GM12865 (cell line): ENCODE measurements around the gene ADGRE3.

Experiments
- DNase-seq: peaks from one replicate; pipeline ENCODE4 v3.0.0; 2010; ENCODE audit warnings: low read depth
- H3K4me3 ChIP-seq: 2 replicates; pipeline ENCODE4 v1.5.1; 2011; ENCODE audit warnings: mild to moderate bottlenecking, low read depth, low read length, control low read depth
- TF ChIP-seq, protein P1 (sequence below): IDR thresholded peaks from 2 replicates; pipeline ENCODE4 v1.5.1; 2011; ENCODE audit warnings: low read length, control low read depth, low read depth, inconsistent platforms; ENCODE audit not compliant: insufficient read depth; ENCODE audit errors: missing control alignments

Gene ADGRE3

DNA sequence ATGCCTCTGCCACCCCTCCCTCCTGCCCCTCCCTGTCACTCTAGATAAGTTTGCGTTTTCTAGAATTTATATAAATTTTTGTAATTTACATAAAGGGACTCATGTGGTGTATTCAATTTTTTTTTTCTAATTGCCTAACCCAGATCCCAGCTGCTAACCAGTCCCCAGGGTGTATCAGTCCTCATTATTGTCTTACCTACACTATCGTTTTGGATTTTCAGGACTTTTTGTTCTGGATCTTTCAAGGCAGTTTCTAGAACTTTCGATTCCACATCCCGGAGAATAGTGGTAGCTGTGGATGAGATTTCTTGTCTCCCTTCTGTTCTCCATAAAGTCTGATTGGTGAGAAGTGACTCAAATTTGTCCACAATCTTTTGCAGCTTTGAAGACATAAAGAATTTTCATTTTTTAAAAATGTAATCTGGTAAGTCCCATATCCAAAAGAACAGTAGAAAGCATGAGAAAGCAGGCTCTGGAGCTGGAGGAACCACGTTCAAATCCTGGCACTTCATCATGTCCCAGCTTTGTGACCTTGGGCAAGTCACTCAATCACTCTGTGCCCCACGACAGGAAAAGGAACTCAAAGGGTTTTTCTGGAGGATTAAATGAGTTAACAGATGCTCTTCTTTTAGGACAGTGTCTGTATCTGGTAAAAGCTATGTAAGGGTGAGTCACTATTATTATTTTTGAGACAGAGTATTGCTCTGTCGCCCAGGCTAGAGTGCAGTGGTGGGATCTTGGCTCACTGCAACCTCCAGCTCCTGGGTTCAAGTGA lies 19.7 kb downstream of the ADGRE3 start:
- DNase-seq: no peak
- H3K4me3 ChIP-seq: no peak overlapping the region
- TF ChIP-seq, protein P1, sequence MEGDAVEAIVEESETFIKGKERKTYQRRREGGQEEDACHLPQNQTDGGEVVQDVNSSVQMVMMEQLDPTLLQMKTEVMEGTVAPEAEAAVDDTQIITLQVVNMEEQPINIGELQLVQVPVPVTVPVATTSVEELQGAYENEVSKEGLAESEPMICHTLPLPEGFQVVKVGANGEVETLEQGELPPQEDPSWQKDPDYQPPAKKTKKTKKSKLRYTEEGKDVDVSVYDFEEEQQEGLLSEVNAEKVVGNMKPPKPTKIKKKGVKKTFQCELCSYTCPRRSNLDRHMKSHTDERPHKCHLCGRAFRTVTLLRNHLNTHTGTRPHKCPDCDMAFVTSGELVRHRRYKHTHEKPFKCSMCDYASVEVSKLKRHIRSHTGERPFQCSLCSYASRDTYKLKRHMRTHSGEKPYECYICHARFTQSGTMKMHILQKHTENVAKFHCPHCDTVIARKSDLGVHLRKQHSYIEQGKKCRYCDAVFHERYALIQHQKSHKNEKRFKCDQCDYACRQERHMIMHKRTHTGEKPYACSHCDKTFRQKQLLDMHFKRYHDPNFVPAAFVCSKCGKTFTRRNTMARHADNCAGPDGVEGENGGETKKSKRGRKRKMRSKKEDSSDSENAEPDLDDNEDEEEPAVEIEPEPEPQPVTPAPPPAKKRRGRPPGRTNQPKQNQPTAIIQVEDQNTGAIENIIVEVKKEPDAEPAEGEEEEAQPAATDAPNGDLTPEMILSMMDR: no peak

DNA sequence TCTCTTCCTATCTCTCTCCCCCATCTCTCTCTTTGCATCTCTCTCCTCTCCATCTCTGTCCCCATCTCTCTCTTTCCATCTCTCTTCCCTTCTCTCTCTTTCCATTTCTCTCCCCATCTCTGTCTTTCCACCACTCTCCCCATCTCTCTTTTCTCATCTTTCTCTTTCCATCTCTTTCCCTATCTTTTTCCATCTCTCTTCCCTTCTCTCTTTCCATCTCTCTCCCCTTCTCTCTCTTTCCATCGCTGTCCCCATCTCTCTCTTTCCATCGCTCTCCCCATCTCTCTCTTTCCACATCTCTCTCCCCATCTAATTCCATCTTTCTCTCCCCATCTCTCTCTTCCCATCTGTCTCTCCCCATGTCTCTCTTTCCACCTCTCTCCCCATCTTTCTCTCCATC lies 24.5 kb downstream of the ADGRE3 start:
- TF ChIP-seq, protein P1: no peak
- H3K4me3 ChIP-seq: no peak overlapping the region
- DNase-seq: no peak

DNA sequence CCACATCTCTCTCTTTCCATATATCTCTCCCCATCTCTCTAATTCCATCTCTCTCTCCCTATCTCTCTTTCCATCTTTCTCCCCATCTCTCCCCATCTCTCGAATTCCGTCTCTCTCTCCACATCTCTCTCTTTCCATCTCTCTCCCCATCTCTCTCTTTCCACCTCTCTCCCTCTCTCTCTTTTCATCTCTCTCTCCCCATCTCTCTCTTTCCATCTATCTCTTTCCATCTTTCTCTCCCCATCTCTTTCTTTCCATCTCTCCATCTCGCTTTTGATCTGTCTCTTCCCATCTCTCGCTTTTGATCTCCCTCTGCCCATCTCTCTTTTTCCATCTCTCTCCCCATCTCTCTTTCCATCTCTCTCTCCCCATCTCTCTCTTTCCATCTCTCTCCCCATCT lies 25.6 kb downstream of the ADGRE3 start:
- H3K4me3 ChIP-seq: no peak overlapping the region
- no peak for DNase-seq
- TF ChIP-seq, protein P1: no peak

DNA sequence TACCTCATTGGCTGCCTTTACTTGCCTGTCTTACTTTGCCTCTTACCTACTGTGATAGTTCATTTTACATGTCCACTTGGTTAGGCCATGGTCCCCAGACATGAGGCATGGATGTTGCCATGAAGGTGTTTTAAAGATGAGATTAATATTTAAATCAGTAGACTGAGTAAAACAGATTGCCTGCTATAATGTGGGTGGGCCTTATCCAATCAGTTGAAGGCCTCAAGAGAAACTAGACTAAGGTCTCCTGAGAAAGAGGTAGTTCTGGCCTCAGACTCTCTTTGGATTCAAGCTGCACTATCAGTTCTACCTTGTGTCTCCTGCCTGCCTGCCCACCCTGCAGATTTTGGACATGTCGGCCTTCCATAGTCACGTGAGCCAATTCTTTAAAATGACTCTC lies 26.1 kb downstream of the ADGRE3 start:
- no peak for DNase-seq
- TF ChIP-seq, protein P1: no peak
- no peak overlapping the region for H3K4me3 ChIP-seq

DNA sequence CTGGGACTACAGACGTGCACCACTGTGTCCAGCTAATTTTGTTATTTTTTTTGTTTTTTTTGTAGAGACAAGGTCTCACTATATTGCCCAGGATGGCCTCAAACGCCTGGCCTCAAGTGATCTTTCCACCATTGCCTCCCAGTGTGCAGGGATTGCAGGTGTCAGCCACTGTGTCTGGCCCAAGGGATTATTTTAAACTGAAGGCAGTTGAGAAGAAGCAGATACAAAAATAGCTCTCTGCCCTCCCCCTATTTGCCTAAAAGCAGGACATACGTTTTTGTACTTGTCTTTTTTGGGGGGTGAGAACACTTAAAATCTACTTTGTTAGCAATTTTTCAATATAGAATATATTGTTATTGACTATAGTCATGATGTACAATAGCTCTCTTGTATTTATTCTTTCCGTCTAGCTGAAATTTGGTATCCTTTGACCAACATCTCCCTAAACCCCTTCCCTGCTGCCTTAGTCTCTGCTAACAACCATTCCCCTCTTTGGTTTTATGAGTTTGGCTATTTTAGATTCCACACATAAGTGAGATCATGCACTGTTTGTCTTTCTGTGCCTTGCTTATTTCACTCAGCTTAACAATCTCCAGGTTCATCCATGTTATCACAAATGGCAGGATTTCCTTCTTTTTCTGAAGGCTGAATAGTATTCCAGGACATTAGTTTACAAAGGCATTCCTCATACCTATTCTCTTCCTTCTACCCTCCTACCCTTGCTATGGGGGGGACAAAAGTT lies 34.9 kb downstream of the ADGRE3 start:
- H3K4me3 ChIP-seq: no peak overlapping the region
- TF ChIP-seq, protein P1: no peak
- DNase-seq: no peak

DNA sequence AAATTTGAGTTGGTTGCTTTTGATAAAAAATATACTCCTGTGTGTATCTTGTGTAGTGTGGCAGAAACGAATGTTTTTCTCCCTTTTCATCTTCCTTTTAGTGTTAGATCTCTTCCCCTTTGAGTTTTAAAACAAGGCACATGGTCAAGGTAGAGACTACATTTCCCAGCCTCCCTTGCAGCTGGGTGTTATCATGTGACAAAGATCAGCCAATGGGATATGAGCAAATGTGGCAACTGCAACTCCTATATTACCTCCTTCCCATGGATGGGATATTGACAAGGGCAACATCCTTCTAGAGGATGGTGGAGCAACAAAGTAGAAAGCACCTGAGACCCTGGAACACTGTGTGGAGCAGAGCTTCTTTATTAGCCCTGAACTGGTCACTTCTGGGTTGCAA lies 42.4 kb downstream of the ADGRE3 start:
- no peak overlapping the region for H3K4me3 ChIP-seq
- peak; percentile 58 for DNase-seq
- TF ChIP-seq, protein P1: no peak
